ENCODE measurements around the gene ACACA.

GRCh38 chr17:37234106-37234505 lies 172.5 kb downstream of the ACACA start:
- TF ChIP-seq TAF1 (IDR thresholded peaks at IDR 0.05; ENCODE audit: low read depth, low read length) (no peak), POLR2A (IDR thresholded peaks at IDR 0.05; ENCODE audit: low read depth, low read length) (no peak), PAX5 (IDR thresholded peaks at IDR 0.05; ENCODE audit: insufficient read depth, low read length, severe bottlenecking) (no peak), SPI1 (IDR thresholded peaks at IDR 0.05; ENCODE audit: low read depth, low read length) (no peak), POLR2AphosphoS5 (IDR thresholded peaks at IDR 0.05; ENCODE audit: low read depth, low read length) (no peak)

All from GM12891 (cell line).